A549 (cell line): Measurements from ENCODE around the gene CARD11. TPM values are rescaled to one million over a fixed set of nuclear protein-coding genes. Genes with fewer than 3 reads are reported as not detected.

ENCODE experiments used
- polyA plus RNA-seq, 4 experiments: library from polyadenylated mRNA; depleted of rRNA in 3 of 4; stranded (reverse); fragments of >200 nt; fragmentation: RNase III in 1 of 4; extraction: RNeasy Plus Mini Kit Qiagen cat#74134 plus additional on column Dnase treatment in 1 of 4; gene quantifications; 2 replicates in 3 of 4; 3 replicates in 1 of 4; pipeline ENCODE4 v1.2.3, GENCODE V29; 2011 to 2017

CARD11 gene
- polyA plus RNA-seq, 2 of the 4 experiments (the other 2 are of a cell fraction) = 0.48 to 1.1 TPM

Other genes starting within 250 kb of the CARD11 start
- 43.7 and 44.0 TPM in 2 replicates for gene GNA12, start 199.6 kb downstream of the CARD11 start, polyA plus RNA-seq (2011; rRNA removed)
- gene GNA12, start 199.6 kb downstream of the CARD11 start, polyA plus RNA-seq (2017; fragmentation: RNase III; extraction: RNeasy Plus Mini Kit Qiagen cat#74134 plus additional on column Dnase treatment) = 33.0 to 35.6 TPM (median 34.5 TPM) in 3 replicates